CD4-positive, alpha-beta T cell treated with Interleukin-4 for 4 hours (primary cell): ENCODE results near the gene CPED1.

ENCODE experiments used
- DNase-seq: peaks from one replicate; pipeline ENCODE4 v3.0.0-alpha.2; 2020

CPED1 gene

GRCh38 chr7:120988591-120989256 lies at the start of gene CPED1:
Gene CPED1, plus strand, starts transcription at chr7:120988711. Its CDS starts 911 bp downstream, at chr7:120989622.
- DNase-seq: no peak

GRCh38 chr7:120939345-120939744 lies 49.2 kb upstream of the CPED1 start:
- DNase-seq: no peak

GRCh38 chr7:120941064-120941463 lies 47.4 kb upstream of the CPED1 start:
- peak; percentile 9 for DNase-seq

GRCh38 chr7:120941856-120942255 lies 46.7 kb upstream of the CPED1 start:
- no peak for DNase-seq

- no peak for DNase-seq
Measured at GRCh38 chr7:120942861-120943260, 45.6 kb upstream of the CPED1 start.

- DNase-seq: no peak
Measured at GRCh38 chr7:120944826-120945562, 43.5 kb upstream of the CPED1 start.

GRCh38 chr7:120947980-120948379 lies 40.5 kb upstream of the CPED1 start:
- DNase-seq: no peak

- no peak for DNase-seq
Measured at GRCh38 chr7:120949393-120949911, 39.1 kb upstream of the CPED1 start.

- DNase-seq: no peak
Measured at GRCh38 chr7:120949998-120950538, 38.4 kb upstream of the CPED1 start.

- peak; percentile 99 for DNase-seq
Measured at GRCh38 chr7:120950539-120951308, 37.8 kb upstream of the CPED1 start, which contains the start of gene ING3. Gene ING3, plus strand, starts transcription at chr7:120950777. Its CDS starts 120 bp downstream, at chr7:120950897.

- DNase-seq: no peak
Measured at GRCh38 chr7:120951309-120951699, 37.2 kb upstream of the CPED1 start.

GRCh38 chr7:120951826-120952225 lies 36.7 kb upstream of the CPED1 start:
- no peak for DNase-seq

- DNase-seq: no peak
Measured at GRCh38 chr7:120955577-120956149, 32.8 kb upstream of the CPED1 start.

GRCh38 chr7:120959929-120960484 lies 28.5 kb upstream of the CPED1 start:
- no peak for DNase-seq

GRCh38 chr7:120960714-120961113 lies 27.8 kb upstream of the CPED1 start:
- no peak for DNase-seq

- DNase-seq: no peak
Measured at GRCh38 chr7:120961638-120962173, 26.8 kb upstream of the CPED1 start.

- no peak for DNase-seq
Measured at GRCh38 chr7:120964088-120964487, 24.4 kb upstream of the CPED1 start.

GRCh38 chr7:120966961-120967360 lies 21.6 kb upstream of the CPED1 start:
- no peak for DNase-seq

GRCh38 chr7:120973849-120974248 lies 14.7 kb upstream of the CPED1 start:
- no peak for DNase-seq

- DNase-seq: no peak
Measured at GRCh38 chr7:120979765-120980499, 8.6 kb upstream of the CPED1 start.

- DNase-seq: no peak
Measured at GRCh38 chr7:120981117-120981516, 7.4 kb upstream of the CPED1 start.
